ENCODE results near the gene BEX3.
"Not testable (repeated sequence)": the region's sequence is repeated elsewhere in the genome, so short reads cannot be mapped to it uniquely, and the experiment has no call there.

BEX3 gene

DNA sequence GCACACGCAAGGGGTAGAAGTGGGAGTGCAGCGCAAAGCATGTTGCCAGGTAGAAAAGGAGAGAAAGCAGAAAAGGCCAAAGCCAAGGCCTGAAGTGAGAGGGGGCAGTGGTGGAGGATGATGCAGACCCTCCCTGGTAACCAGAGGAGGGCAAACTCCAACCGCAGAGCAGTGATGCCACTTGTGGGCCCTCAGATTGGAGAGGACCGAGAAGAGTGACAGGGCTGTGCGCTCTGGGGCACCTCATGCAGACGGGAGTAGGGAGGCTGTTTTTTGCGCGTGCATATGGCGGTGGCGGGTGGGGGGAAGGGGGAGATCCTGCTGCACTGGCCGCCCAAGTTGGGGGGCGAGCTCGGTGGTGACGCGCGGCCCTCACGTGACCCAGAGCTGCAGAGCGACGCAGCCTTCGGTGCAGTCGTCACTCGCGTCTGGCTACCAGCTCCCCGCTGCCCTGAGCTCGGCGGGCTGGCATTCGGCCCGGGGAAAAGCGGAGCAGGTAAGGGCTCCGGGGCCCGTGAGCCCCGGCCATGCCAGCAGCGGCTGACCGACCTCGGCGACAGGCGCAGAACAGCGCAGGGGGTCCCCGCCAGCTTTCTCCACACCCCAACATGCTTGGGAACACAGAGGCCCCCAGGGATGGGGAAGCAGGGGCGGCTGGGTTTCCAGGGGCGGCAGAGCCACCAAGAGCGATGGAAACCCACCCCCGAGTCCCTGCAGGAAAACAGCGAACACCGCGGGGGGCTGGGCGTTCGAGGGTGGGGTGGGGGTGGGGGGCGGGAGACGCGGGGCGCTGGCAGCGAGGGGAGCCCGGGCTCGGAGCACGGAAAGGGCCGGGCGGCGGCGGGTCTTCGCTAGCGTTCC lies at the start of gene BEX3:
TSS of gene BEX3 (plus strand) at position 421 of the 861 bp plus-strand sequence. CDS start 984 bp downstream, outside the sequence.
- DNase-seq (ENCODE audit: low read depth in 1 of 2, low spot score in 1 of 2): peak in 1 of 2 donors; percentile 12

GRCh38 chrX:103329991-103330390 lies 46.3 kb upstream of the BEX3 start, which contains the start of gene TCEAL7:
Gene TCEAL7 (plus strand): TSS chrX:103330239. CDS start chrX:103331404, 1,165 bp downstream.
- no peak for DNase-seq (ENCODE audit: low read depth in 1 of 2, low spot score in 1 of 2)

DNA sequence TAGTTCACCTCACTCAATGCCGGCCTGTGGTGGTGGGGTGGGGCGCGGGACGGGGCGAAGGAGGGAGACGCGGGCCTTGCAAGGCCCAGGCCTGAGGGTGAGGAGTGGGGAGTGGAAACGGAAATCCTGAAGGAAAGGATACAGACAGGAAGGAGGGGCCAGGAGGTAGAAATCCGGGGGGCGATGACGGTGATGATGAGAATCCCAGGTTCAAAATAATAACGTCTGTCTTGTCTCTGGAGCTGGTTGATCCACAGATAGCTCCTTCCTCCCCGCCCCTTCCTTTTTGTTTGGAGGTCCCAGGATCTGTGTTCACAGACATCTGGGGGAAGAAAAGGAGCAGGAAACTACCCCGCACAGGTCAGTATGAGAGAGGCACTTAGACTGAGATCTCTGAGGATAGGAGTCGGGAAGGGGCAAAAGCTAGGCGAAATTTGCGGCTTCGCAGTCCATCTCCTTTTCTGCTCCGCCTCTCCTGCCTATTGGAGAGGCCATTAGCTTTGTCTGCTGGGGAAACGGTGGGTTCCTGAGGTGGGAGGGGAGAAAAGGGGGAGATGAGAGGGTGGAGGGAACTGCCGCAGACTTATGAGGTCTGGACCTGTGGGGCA lies 45.6 kb upstream of the BEX3 start:
- DNase-seq (ENCODE audit: low read depth in 1 of 2, low spot score in 1 of 2): no peak

DNA sequence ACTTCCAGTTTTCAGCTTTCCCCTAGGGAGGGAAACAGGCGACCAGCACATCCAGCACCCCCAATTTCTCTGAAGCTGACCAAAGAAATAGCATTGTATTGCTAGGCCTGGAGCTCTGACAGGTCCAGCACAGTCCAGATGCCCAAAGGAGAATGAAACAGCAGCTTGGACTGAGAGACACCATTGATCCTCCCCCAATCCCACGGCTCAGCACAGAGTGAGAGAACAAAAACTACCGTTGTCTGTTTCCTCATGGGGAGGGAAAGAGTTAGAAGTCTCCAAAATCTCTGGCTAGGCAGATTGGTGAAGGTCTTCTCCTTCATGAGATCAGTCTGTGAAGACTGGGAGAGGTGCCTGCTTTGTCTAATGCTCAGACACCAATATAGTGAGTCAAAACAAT lies 37.7 kb upstream of the BEX3 start:
- DNase-seq (ENCODE audit: low read depth in 1 of 2, low spot score in 1 of 2): no peak

- no peak for DNase-seq (ENCODE audit: low read depth in 1 of 2, low spot score in 1 of 2)
These were observed 33.2 kb upstream of the BEX3 start for GRCh38 chrX:103343105-103343504.

GRCh38 chrX:103344606-103345005 lies 31.7 kb upstream of the BEX3 start:
- no peak for DNase-seq (ENCODE audit: low read depth in 1 of 2, low spot score in 1 of 2)

GRCh38 chrX:103347682-103348397 lies 28.5 kb upstream of the BEX3 start:
- no peak for DNase-seq (ENCODE audit: low read depth in 1 of 2, low spot score in 1 of 2)

DNA sequence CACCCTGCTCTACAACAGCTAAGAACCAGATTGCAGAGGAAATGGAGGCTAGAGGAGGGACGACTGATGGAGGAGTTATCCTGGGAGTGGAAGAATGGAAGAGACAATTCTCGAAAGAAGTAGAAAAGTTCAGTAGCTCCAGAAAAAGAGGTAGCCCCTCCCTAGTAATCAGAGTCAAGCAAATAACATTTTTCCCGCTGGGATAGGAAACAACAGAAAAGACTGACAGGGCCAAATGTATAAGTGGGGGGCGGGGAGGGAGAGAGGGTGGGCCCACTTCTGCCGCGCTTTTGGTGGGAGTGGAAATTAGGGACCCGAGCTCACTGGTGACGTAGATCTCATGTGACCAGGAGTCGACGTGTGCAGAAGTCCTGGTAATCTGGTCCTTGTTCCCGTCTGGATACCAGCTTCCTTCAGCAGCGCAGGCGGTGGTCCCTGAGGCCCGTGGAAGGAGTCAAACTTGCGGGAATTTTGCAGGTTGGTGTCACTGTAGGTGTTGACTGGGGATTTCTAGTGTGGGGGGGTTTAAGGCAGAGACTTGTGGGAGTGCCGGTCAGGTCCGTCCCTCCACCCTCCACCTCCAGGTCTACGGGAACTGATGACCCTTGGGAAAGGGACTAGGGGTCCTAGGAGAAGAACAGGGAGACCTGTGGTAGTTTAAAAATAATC lies 20.1 kb upstream of the BEX3 start, which contains the start of gene TCEAL9:
TSS of gene TCEAL9 (plus strand) at position 377 of the 669 bp plus-strand sequence. CDS start 1,179 bp downstream, outside the sequence.
- DNase-seq (ENCODE audit: low read depth in 1 of 2, low spot score in 1 of 2): no peak

DNA sequence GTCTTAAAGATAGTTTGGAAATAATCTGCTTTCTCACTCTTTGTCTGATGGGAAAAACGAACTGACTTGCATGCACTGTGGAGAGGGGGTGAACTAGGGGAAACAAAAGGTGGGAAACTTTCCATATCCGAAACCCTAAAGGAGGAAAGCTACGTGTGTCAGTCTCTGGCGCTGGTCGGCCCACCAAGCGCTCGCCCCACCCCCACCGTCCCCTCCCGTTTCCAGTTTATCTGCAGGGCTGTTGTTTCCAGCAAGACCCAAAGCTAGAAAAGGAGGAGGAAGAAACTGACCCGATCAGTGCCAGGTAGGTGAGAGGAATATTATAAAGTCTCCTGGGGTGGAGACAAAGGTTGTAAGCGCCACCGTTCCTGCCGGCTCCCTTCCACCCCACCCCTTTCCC lies 19.5 kb upstream of the BEX3 start:
- DNase-seq (ENCODE audit: low read depth in 1 of 2, low spot score in 1 of 2): no peak

DNA sequence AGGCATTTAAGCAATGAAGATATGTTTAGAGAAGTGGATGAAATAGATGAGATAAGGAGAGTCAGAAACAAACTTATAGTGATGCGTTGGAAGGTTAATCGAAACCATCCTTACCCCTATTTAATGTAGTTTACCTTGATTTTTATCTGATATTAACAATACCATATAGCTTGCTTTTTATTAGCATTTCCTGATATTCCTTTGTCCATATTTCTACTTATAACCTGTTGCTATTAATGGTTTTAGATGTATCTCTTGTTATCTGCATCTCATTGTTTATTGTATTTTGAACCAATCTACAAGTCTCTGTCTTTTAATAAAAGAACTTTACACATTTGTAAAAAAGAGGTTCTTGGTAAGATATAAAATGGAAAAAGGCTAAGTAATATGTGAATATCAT lies 18.5 kb upstream of the BEX3 start:
- no peak for DNase-seq (ENCODE audit: low read depth in 1 of 2, low spot score in 1 of 2)

- DNase-seq (ENCODE audit: low read depth in 1 of 2, low spot score in 1 of 2): not testable (repeated sequence)
These were observed 16.7 kb upstream of the BEX3 start for GRCh38 chrX:103359605-103360004.

DNA sequence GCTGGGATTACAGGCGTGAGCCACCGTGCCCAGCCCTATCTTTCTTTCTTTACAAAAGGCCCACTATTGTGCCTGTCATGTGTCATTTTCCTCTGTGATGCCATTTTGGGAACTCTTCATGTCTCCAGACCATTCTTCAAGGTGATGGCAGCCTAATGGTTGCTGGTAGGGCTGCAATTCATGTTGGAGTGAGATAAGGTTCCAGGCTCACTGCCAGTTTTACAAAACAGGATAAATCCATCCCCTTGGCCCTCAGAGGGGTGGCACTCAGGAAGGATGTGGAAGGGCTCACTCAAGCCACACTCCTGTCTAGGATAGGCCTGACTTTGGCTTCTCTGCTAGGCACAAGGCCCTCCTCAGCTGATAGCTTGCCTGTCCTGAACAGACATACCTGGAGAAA lies 16.2 kb upstream of the BEX3 start:
- DNase-seq (ENCODE audit: low read depth in 1 of 2, low spot score in 1 of 2): no peak

DNA sequence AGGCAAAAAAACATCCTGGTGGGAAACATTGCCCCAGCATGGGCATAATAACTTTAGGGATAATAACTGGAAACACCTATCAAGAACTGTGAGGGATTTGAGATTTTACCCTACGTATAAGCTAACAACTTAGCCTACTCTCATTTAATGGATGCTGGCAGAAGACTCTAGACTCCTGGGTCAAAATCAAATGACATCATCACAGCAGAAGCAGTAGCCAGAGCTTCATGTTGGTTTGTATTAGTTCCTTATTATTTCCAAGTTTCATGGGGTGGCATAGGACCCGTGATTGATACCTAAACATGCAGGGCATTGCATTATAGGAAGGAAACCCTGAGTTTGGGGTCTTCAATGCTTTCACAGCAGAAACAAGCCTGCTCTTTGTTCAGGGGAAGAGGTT lies 15.4 kb upstream of the BEX3 start:
- DNase-seq (ENCODE audit: low read depth in 1 of 2, low spot score in 1 of 2): no peak

- DNase-seq (ENCODE audit: low read depth in 1 of 2, low spot score in 1 of 2): no peak
These were observed 14.5 kb upstream of the BEX3 start for GRCh38 chrX:103361798-103362197.

DNA sequence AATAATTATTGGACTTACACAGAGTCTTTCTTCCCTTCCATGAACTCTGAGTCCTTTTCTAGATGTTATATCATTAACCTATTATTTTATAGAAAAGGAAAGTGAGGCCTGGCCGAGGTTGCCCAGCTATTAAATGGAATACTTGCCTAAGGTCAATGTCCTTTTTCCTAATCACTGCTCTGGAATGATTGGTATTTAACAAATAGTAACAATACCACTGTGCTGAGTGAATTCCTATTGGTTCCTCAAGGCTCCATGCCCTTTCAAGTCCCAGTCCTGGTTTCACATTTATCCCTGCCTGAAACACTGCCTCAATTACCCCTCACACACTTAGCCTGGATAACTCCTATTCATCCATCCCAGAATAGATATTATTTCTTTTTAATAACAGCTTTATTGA lies 13.9 kb upstream of the BEX3 start:
- no peak for DNase-seq (ENCODE audit: low read depth in 1 of 2, low spot score in 1 of 2)

DNA sequence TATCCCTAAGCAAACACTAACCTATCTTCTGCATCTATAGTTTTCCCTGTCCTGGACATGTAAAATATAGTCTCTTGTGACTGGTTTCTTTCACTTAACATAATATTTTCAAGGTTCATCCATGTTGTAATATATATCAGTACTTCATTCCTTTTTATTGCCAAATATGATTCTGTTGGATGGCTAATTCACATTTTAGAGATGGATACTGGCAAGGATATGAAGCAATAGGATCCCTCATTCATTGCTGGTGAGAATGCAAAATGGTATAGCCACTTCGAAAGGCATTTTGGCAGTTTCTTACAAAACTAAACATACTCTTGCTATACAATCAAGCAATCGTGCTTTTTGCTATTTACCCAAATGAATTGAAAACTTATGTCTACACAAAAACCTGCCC lies 13.3 kb upstream of the BEX3 start:
- no peak for DNase-seq (ENCODE audit: low read depth in 1 of 2, low spot score in 1 of 2)

DNA sequence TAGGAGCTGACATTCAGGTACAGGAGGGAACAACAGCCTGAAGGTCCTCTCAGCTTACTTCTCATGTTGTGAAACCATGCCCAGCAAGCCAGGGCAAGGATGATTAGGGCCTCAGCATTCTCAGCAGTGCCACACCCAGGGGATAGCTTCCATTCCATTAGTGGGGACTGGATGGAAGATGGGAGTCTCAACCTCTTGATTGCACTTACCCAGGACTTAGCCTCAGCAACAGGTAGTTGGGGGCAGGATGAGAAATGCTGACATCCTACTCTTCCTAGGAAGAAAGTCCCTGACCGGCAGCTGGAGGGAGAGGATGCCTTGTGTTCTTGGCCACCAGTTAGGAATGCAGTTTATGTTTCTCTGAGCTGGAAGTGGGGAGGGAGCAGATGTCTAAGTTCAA lies 8.8 kb upstream of the BEX3 start:
- DNase-seq (ENCODE audit: low read depth in 1 of 2, low spot score in 1 of 2): no peak

DNA sequence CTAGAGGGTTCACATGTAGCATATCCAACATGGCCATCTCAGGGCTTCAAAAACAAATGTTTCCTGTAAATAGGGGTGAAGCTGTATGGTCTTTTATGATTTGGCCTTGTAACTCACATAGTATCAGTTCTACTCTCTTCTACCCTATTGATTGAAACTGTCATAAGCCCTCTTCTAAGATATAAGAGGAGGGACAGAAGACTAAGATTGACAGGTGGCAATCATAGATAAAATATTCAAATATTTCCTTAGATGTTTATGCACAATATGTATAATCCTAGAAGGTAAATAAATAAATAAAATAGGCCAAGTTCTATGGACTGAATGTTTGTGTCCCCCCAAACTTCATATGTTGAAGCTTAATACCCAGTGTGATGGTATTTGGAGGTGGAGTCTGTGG lies 6.9 kb upstream of the BEX3 start:
- DNase-seq (ENCODE audit: low read depth in 1 of 2, low spot score in 1 of 2): no peak

DNA sequence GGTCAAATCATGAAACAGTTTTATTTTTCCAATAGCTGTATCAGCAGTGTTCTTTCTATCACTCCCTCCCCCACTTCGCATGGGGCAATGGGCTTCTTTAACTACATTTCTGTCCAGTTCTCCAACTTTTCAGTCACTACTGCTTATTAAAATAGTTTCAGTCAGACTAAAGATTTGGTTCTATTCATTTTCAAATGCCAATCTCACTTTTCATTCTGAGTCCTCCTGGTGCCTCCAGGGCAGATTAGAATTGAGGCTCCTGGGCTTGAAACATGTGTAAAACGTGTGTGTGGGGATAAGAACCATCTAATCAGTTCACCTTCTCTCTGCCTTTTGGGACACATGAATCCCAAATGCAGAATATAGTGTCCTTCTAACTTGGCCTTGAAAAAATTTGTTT lies 3.5 kb upstream of the BEX3 start:
- DNase-seq (ENCODE audit: low read depth in 1 of 2, low spot score in 1 of 2): no peak

DNA sequence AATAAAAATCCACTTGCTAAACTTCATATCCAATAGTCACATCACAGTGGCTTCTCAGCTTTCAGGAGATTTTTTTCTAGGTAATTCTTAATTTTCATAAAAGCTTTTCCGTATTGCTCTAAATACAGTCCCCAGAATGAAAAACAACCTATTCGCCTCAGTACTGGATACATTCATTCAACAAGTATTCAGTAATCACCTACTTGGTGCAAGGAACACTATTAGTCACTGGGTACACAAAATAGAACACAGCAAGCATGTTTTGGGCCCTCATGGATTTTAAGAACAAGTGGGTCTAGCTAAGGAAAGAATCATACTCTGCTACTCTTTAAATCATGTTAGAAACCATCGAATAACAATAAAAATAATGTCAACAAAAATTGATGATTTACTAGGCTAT lies 2.8 kb upstream of the BEX3 start:
- no peak for DNase-seq (ENCODE audit: low read depth in 1 of 2, low spot score in 1 of 2)

DNA sequence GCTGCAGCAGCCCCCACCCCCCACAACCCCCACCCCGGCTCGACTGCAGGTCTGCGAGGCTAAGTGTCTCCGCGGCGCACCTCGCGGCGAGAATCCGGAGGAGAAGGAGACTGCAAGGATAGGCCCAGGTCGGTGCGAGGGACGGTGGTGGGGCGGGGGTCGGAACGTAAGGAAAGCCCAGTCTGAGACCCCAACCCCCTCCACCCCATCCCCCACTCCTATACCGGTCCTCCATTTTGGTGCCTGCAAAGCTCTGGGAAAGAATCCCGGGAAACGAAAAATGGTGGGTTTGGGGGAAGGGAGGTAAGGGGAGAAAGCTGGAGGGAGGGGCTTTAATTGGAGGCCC lies 614 bp downstream of the BEX3 start:
- no peak for DNase-seq (ENCODE audit: low read depth in 1 of 2, low spot score in 1 of 2)

All from stimulated activated CD4-positive, alpha-beta T cell treated with anti-CD3 and anti-CD28 coated beads, Interleukin-15, amount 100 ng/mL, for 1 hour (primary cell).